ENCODE measurements around the gene TMEM214.

- TF ChIP-seq CTCF (IDR thresholded peaks at IDR 0.05) (no peak), ZFX (IDR thresholded peaks at IDR 0.05; ENCODE audit: borderline replicate concordance) (no peak)
Observed at GRCh38 chr2:27072920-27073319, 40.2 kb downstream of the TMEM214 start.

Measured in 22Rv1 (cell line).